Measurements from ENCODE around the gene KDR. TPM values are rescaled to one million over a fixed set of nuclear protein-coding genes. Genes with fewer than 3 reads are reported as not detected.

KDR gene
- total RNA-seq, 2 experiments from 2014 or later, result not detected

DNA sequence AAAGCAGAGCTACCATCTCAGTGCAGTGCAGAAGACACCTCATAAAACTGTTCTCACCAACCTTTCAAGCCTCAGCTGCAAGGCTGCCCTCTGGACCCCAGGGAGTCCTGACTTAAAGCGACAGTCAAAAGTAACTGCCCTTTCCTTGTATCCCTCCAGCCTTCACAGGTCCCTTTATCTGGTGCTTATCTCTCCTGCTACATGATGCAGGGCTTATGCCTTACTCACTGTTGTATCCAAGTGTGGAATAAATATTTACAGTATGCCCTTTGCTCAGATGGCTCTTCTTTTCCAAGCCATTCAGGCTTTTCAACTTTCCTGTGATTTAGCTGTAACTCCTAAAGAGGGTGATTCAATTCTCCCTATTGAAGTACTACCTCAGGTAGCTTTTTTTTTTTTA lies 92.6 kb downstream of the KDR start:
- ChIA-PET POLR2A (no interaction called here), CTCF (no interaction called here)

DNA sequence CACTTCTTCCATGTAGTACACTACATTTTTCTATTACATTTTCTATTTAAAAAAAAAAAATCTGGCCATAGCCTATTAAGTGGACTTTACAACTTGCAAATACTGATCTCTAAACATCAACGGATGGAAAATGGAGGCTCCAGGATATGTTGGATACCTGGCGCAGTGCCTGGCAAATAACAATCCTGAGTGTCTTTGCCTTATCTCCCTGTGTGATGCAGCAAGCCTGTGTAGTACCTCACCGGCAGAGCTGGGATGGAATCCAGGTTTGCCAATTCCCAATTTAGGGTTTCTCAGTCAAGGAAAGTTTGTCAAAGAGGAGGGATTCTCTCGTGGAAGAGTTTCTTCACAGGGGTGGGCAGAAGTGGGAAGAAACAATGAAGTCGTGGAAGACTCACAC lies 93.2 kb downstream of the KDR start:
- CTCF ChIA-PET, result no interaction called here
- POLR2A ChIA-PET, result no interaction called here

DNA sequence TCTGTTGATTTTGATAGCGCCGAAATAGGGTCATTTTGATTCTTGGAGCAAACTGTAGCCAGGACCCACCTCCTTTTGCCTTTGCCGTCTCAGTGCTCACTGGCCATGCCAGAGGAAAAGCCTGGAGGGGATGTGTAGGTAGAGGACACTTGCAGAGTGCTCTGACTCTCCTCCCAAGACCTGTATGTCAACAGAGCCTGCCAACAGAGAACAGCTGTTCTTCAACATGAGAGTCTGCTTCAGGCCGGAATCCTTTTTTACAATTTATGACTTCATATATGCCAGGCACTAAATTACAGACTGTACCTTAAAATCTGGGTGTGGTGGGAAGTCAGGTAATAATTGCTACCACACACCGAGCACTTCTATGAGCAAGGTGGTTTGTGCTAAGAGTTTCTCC lies 94.2 kb downstream of the KDR start:
- ChIA-PET CTCF (interaction anchor here (0.6 kb wide), 1 partner anchor 688 kb away, joined by 3 read pairs; no protein-coding TSS in a partner anchor), POLR2A (no interaction called here)

DNA sequence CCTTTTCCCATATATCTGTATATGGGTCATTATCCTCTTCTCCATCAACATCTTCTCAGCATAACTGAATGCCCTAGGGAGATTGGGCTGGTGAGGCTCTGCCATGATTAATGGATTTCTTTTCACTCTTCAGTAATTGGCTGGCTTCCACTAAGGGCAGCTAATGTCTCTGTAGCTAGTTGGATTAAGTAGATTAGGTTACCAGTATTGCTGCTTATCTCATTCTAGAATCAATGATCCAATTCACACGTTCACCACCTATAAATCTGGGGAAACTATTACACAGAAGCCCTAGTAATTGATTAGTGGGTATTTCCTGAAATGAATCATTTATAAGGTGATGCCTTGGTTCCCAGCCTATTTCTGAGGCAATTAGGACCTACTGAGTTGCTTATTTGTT lies 94.8 kb downstream of the KDR start:
- POLR2A ChIA-PET, result no interaction called here
- CTCF ChIA-PET, result no interaction called here

DNA sequence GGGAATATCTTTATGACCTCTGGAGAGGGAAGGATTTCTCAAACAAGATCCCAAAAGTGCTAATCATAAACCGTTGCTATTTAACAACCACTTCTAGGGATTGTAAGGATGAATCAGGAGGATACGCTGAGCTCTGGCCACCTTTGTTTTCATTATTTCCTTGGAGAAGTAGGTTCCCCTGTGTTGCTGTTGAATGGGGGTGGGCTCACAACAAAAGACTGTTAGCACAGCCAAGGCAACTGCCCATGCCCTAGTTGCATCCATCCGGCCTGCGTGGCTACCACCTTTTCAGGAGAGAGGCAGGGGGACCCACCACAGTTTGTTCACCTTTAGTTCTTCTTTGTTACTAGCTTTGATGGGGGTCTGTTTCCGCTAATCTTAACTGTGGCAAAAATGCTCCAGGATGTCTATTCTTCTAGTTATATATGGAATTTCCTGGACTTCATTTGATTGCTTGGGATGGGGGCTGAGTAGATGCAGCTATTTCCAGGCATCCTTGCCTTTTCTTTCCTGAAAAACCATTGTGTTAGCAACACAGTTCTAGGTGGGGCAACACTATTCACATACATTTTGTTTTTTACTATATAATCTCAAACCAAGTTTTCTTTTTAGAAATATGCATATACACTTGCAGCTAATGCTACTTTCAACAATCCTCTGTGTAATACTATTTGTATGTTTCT lies 95.4 kb downstream of the KDR start:
- POLR2A ChIA-PET, result no interaction called here
- CTCF ChIA-PET, result no interaction called here

DNA sequence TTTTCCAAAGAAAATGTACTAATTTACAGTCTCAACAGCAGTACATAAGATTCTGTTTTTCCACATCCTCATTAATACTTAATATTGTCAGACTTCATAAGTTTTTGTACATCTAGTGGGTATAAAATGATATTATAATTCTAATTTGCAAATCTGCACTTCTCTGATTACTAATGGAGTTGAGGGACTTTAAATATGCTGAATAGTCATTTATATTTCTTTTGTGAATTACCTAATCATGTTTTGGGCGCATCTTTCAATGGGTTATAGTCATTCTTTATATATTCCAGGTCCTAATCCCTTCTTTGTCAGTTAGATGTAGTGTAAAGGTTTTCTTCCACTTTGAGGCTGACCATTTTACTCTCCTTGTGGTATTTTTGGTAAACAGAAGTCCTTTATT lies 96.1 kb downstream of the KDR start:
- ChIA-PET CTCF (no interaction called here), POLR2A (no interaction called here)

Other genes starting within 250 kb of the KDR start
- 10 to 100 TPM; 25.9 to 27.7 TPM for gene SRD5A3, start 220.6 kb upstream of the KDR start, total RNA-seq